ENCODE data around the gene TRIO. TPM values are rescaled to one million over a fixed set of nuclear protein-coding genes. Genes with fewer than 3 reads are reported as not detected.
A peak's percentile ranks its signal among the peaks of the same experiment; 100 is the strongest.

TRIO gene
- total RNA-seq, 4 donors from 2014 or later = 112 to 155 (median 145) TPM

- TF ChIP-seq POLR2AphosphoS5 (IDR thresholded peaks at IDR 0.05) (no peak), EP300 (IDR thresholded peaks at IDR 0.05) (no peak), CTCF (IDR thresholded peaks at IDR 0.05) (no peak), POLR2A (IDR thresholded peaks at IDR 0.05; ENCODE audit: low read depth) (no peak)
- Histone ChIP-seq H3K27ac (replicated peaks in 1 of 4) (peak overlapping the region; percentile 47 to 82 (median 80)), H3K9me3 (no peaks in the 10 kb centered on the region), H3K27me3 (no peaks in the 10 kb centered on the region), H3K4me3 (peak overlapping the region in 1 of 4 donors; percentile 6), H3K4me1 (peaks cover 20 to 44% (median 40%) of the 10 kb centered on the region in 4 donors), H3K36me3 (peaks cover 25 to 87% (median 75%) of the 10 kb centered on the region in 4 donors)
- intact Hi-C loops (cut with DNase I) = no loop called here
- no peak for DNase-seq (ENCODE audit: extremely low spot score)
- WGBS = 42% methylated on average over 18 of the region's 18 CpGs
Observed at GRCh38 chr5:14410394-14411201, 267.5 kb downstream of the TRIO start.

DNA sequence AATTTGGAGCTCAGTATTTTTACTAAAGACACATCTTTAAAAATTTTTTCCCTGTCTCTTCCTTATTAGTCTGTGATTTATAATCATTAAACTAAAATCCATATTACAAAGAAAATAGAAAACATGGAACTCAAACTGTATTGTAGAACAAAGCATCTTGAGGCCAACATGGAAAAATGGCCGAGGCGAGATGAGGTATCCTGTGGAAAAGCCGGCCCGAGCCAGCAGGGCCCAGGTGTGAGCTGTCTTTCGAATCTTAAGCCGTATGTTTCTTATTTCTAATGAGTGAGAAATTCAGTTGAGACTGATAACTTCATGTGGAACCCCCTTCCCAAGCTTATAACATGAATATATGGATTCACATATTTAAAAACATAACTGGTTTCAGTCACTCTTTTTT, 268.1 kb downstream of the TRIO start:
- intact Hi-C loops (cut with DNase I) = no loop called here
- peaks cover 19 to 83% (median 71%) of the 10 kb centered on the region in 4 donors for H3K36me3 ChIP-seq
- H3K27ac ChIP-seq (replicated peaks in 1 of 4) = peak overlapping the region; percentile 47 to 82 (median 80)
- H3K9me3 ChIP-seq = no peaks in the 10 kb centered on the region
- peaks cover 20 to 44% (median 39%) of the 10 kb centered on the region in 4 donors for H3K4me1 ChIP-seq
- no peak for DNase-seq (ENCODE audit: extremely low spot score)
- TF ChIP-seq POLR2A (IDR thresholded peaks at IDR 0.05; ENCODE audit: low read depth) (no peak), EP300 (IDR thresholded peaks at IDR 0.05) (no peak), POLR2AphosphoS5 (IDR thresholded peaks at IDR 0.05) (no peak), CTCF (IDR thresholded peaks at IDR 0.05) (no peak)
- H3K27me3 ChIP-seq = no peaks in the 10 kb centered on the region
- no peak overlapping the region for H3K4me3 ChIP-seq
- 74% methylated on average over 6 of the region's 6 CpGs for WGBS

DNA sequence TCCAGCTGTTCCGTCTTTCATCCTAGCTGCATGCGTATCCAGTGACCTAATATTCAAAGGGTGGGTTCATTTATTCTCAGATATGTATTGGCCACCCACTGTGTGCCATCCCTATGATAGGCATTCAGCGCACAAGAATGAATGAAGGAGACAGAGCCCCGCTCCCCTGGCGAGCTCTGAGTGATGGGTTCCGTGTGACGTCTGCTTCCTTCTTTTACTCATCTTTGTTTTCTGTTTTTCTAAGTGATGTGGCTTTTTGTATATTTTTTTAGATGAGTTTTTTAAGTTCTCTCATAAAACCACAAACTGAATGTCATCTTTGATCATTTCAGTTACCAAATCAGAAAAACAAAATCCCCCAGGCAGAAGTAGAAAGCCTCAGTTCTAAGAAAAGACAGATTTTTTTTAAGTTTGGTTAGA, 270.2 kb downstream of the TRIO start:
- TF ChIP-seq POLR2A (IDR thresholded peaks at IDR 0.05; ENCODE audit: low read depth) (no peak), CTCF (IDR thresholded peaks at IDR 0.05) (no peak), POLR2AphosphoS5 (IDR thresholded peaks at IDR 0.05) (no peak), EP300 (IDR thresholded peaks at IDR 0.05) (no peak)
- peaks cover 8 to 84% (median 69%) of the 10 kb centered on the region in 4 donors for H3K36me3 ChIP-seq
- no peak overlapping the region for H3K4me3 ChIP-seq
- intact Hi-C loops (cut with DNase I) = no loop called here
- no peak for DNase-seq (ENCODE audit: extremely low spot score)
- no peak overlapping the region for H3K27ac ChIP-seq (replicated peaks in 1 of 4)
- no peaks in the 10 kb centered on the region for H3K9me3 ChIP-seq
- peaks cover 3 to 42% (median 33%) of the 10 kb centered on the region in 4 donors for H3K4me1 ChIP-seq
- no peaks in the 10 kb centered on the region for H3K27me3 ChIP-seq
- WGBS = 89% methylated on average over 7 of the region's 7 CpGs

- no peak for DNase-seq (ENCODE audit: extremely low spot score)
- WGBS = 93% methylated on average over 11 of the region's 11 CpGs
- H3K4me1 ChIP-seq = peaks cover 0 to 35% (median 27%) of the 10 kb centered on the region in 4 donors
- H3K36me3 ChIP-seq = peaks cover 8 to 88% (median 65%) of the 10 kb centered on the region in 4 donors
- intact Hi-C loops (cut with DNase I) = no loop called here
- TF ChIP-seq POLR2A (IDR thresholded peaks at IDR 0.05; ENCODE audit: low read depth) = no peak
- no peak for TF ChIP-seq EP300 (IDR thresholded peaks at IDR 0.05)
- TF ChIP-seq POLR2AphosphoS5 (IDR thresholded peaks at IDR 0.05) = no peak
- TF ChIP-seq CTCF (IDR thresholded peaks at IDR 0.05) = no peak
- no peaks in the 10 kb centered on the region for H3K9me3 ChIP-seq
- no peak overlapping the region for H3K4me3 ChIP-seq
- H3K27me3 ChIP-seq = no peaks in the 10 kb centered on the region
- no peak overlapping the region for H3K27ac ChIP-seq (replicated peaks in 1 of 4)
Observed at GRCh38 chr5:14414007-14414406, 270.9 kb downstream of the TRIO start.
